Hepatocyte (in vitro differentiated cells): ENCODE measurements around the gene NPC1.

Source experiments
- EZH2 ChIP-seq: fragments of 200-600 bp; sonication (generic); IDR thresholded peaks from 2 replicates; pipeline ENCODE4 v1.6.1; 2016; ENCODE audit warnings: antibody characterized with exemption, mild to moderate bottlenecking, borderline replicate concordance
- EZH2phosphoT487 ChIP-seq: fragments of 200-600 bp; sonication (generic); IDR thresholded peaks from one replicate; pipeline ENCODE4 v1.6.1; 2018; ENCODE audit warnings: antibody characterized with exemption, mild to moderate bottlenecking, low read depth, moderate library complexity; ENCODE audit not compliant: unreplicated experiment, severe bottlenecking
- TF ChIP-seq, protein P1 (sequence below): fragments of 200-600 bp; sonication (generic); IDR thresholded peaks from 2 replicates; pipeline ENCODE4 v1.5.1; 2016; ENCODE audit warnings: antibody characterized with exemption, mild to moderate bottlenecking; ENCODE audit not compliant: poor library complexity

GRCh38 chr18:23585897-23586248 lies 433 bp downstream of the NPC1 start:
- no peak for TF ChIP-seq EZH2
- TF ChIP-seq, protein P1, sequence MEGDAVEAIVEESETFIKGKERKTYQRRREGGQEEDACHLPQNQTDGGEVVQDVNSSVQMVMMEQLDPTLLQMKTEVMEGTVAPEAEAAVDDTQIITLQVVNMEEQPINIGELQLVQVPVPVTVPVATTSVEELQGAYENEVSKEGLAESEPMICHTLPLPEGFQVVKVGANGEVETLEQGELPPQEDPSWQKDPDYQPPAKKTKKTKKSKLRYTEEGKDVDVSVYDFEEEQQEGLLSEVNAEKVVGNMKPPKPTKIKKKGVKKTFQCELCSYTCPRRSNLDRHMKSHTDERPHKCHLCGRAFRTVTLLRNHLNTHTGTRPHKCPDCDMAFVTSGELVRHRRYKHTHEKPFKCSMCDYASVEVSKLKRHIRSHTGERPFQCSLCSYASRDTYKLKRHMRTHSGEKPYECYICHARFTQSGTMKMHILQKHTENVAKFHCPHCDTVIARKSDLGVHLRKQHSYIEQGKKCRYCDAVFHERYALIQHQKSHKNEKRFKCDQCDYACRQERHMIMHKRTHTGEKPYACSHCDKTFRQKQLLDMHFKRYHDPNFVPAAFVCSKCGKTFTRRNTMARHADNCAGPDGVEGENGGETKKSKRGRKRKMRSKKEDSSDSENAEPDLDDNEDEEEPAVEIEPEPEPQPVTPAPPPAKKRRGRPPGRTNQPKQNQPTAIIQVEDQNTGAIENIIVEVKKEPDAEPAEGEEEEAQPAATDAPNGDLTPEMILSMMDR, result no peak
- no peak for TF ChIP-seq EZH2phosphoT487
